ENCODE data around the gene SNAP91. TPM values are rescaled to one million over a fixed set of nuclear protein-coding genes. Genes with fewer than 3 reads are reported as not detected.

SNAP91 gene
- total RNA-seq, 1 donor from 2014 or later: 2.1 TPM

DNA sequence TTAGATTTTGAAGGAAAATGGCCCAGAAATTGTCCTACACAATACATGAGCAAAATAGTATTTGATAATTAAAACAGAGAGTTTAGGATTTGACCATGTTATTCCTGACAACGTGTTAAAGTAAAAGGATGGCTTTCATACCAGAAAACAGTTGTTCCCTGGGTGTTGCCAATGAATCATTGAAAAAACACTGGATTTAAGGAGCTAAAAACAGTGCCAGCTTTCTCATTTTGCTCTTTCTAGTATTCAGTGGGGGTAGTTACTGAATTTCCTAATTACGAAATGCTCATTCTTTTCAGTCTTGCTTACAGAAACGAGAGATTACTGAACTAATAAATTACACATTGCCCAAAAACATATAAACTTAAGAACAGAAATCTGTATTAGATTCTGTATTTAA, 26.6 kb upstream of the SNAP91 start:
- Mint-ChIP-seq H3K27me3 (no peaks in the 10 kb centered on the region), H3K9me3 (ENCODE audit: low read depth) (peaks cover 3% of the 10 kb centered on the region), H3K27ac (no peak overlapping the region), H3K4me1 (ENCODE audit: low read depth) (no peaks in the 10 kb centered on the region), H3K36me3 (ENCODE audit: insufficient read depth) (no peaks in the 10 kb centered on the region), H3K4me3 (ENCODE audit: low read depth) (no peak overlapping the region)
- no peak for DNase-seq (ENCODE audit: low spot score, unreplicated experiment)
- TF ChIP-seq, protein P1, sequence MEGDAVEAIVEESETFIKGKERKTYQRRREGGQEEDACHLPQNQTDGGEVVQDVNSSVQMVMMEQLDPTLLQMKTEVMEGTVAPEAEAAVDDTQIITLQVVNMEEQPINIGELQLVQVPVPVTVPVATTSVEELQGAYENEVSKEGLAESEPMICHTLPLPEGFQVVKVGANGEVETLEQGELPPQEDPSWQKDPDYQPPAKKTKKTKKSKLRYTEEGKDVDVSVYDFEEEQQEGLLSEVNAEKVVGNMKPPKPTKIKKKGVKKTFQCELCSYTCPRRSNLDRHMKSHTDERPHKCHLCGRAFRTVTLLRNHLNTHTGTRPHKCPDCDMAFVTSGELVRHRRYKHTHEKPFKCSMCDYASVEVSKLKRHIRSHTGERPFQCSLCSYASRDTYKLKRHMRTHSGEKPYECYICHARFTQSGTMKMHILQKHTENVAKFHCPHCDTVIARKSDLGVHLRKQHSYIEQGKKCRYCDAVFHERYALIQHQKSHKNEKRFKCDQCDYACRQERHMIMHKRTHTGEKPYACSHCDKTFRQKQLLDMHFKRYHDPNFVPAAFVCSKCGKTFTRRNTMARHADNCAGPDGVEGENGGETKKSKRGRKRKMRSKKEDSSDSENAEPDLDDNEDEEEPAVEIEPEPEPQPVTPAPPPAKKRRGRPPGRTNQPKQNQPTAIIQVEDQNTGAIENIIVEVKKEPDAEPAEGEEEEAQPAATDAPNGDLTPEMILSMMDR (IDR thresholded peaks at IDR 0.05; ENCODE audit: unreplicated experiment): no peak

DNA sequence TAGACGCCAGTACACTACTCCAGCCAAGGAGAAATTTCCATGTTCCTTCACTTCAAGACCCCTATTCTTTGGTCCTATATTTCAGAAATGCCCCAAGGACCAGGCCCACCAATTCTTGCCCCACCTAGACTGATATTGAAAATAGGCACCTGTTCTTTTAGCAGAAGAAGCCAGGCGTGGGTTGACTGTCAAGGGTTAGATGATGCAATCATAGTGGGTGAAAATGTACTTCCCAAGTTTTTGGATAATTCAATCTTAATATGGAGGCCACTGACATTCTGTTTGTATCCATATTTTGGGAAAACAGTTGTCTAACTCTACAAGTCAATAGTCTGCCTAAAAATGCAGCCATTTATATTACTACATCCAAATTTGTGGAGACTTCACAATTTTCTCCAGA, 21.0 kb upstream of the SNAP91 start:
- Mint-ChIP-seq H3K36me3 (ENCODE audit: insufficient read depth) (no peaks in the 10 kb centered on the region), H3K4me3 (ENCODE audit: low read depth) (no peak overlapping the region), H3K27ac (no peak overlapping the region)

DNA sequence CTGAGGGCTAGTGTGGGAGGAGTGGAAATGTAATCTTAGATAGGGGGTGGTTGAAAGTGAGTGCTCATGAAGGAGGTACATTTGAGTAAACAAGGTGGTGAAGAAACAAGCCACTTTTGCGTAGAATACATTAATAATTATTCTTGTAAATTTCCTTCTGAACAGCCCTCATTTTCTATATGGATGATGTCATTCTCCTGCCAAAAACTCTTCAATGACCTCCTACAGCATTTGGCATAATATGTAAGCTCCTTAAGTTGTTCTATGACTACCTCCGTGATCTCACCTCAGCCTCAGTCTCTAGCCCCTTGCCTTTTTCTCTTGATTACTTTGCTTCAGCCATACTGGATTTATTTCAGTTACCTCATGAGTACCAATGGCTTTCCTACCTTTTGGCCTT, 14.0 kb upstream of the SNAP91 start:
- no peaks in the 10 kb centered on the region for H3K9me3 Mint-ChIP-seq (ENCODE audit: low read depth)
- TF ChIP-seq, protein P1 (IDR thresholded peaks at IDR 0.05; ENCODE audit: unreplicated experiment): no peak
- H3K27ac Mint-ChIP-seq: no peak overlapping the region
- H3K27me3 Mint-ChIP-seq: peaks cover 13% of the 10 kb centered on the region
- DNase-seq (ENCODE audit: low spot score, unreplicated experiment): no peak
- H3K4me3 Mint-ChIP-seq (ENCODE audit: low read depth): no peak overlapping the region
- H3K36me3 Mint-ChIP-seq (ENCODE audit: insufficient read depth): no peaks in the 10 kb centered on the region
- no peaks in the 10 kb centered on the region for H3K4me1 Mint-ChIP-seq (ENCODE audit: low read depth)

More for the DNA sequence above, 21.0 kb upstream of the SNAP91 start:
- Mint-ChIP-seq H3K4me1 (ENCODE audit: low read depth) (no peaks in the 10 kb centered on the region), H3K27me3 (peaks cover 4% of the 10 kb centered on the region), H3K9me3 (ENCODE audit: low read depth) (peaks cover 3% of the 10 kb centered on the region)
- TF ChIP-seq, protein P1 (IDR thresholded peaks at IDR 0.05; ENCODE audit: unreplicated experiment): no peak
- DNase-seq (ENCODE audit: low spot score, unreplicated experiment): no peak

DNA sequence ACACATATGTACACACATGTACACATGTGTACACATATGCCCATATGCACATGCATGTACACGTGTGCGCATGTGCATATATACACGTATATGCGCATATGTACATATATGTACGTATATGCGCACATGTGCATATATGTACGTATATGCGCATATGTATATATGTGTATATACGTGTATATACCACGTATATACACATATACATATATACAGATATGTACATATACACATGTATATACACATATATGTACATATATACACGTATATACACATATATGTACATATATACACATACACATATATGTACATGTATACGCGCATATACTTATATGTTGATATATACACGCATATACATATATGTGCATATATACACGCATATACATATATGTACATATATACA, 8.9 kb upstream of the SNAP91 start:
- H3K4me1 Mint-ChIP-seq (ENCODE audit: low read depth): no peaks in the 10 kb centered on the region
- H3K27ac Mint-ChIP-seq: no peak overlapping the region
- H3K9me3 Mint-ChIP-seq (ENCODE audit: low read depth): no peaks in the 10 kb centered on the region
- TF ChIP-seq, protein P1 (IDR thresholded peaks at IDR 0.05; ENCODE audit: unreplicated experiment): no peak
- no peak for DNase-seq (ENCODE audit: low spot score, unreplicated experiment)
- H3K4me3 Mint-ChIP-seq (ENCODE audit: low read depth): no peak overlapping the region
- peaks cover 12% of the 10 kb centered on the region for H3K27me3 Mint-ChIP-seq
- no peaks in the 10 kb centered on the region for H3K36me3 Mint-ChIP-seq (ENCODE audit: insufficient read depth)

DNA sequence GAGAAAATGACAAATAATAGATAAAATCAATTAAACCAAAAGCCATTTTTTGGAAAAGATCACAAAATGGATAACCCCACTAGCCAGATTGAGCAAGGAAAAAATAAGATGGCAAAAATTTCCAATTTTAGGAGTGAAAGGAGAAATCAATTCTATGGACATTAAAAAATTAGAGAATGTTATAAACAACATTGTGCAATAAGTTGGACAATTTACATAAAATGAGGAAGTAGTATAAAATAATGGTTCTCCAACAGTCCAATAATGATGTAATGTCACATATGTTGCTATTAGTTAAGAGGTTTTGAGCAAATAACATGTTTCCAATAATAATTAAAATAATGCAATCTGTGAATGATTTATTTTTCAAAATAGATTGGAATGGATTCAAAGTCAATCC, 3.1 kb upstream of the SNAP91 start:
- H3K4me3 Mint-ChIP-seq (ENCODE audit: low read depth): no peak overlapping the region
- no peaks in the 10 kb centered on the region for H3K36me3 Mint-ChIP-seq (ENCODE audit: insufficient read depth)
- H3K27ac Mint-ChIP-seq: no peak overlapping the region
- TF ChIP-seq, protein P1 (IDR thresholded peaks at IDR 0.05; ENCODE audit: unreplicated experiment): no peak
- peaks cover 5% of the 10 kb centered on the region for H3K4me1 Mint-ChIP-seq (ENCODE audit: low read depth)
- H3K9me3 Mint-ChIP-seq (ENCODE audit: low read depth): peaks cover 5% of the 10 kb centered on the region
- DNase-seq (ENCODE audit: low spot score, unreplicated experiment): no peak
- peaks cover 48% of the 10 kb centered on the region for H3K27me3 Mint-ChIP-seq
